HG03521 (cell line): ENCODE results near the gene PRKCQ.
"Not testable (repeated sequence)": the region's sequence is repeated elsewhere in the genome, so short reads cannot be mapped to it uniquely, and the experiment has no call there.

Experiments
- ATAC-seq: cut with Tn5 transposase; IDR thresholded peaks from one replicate; pipeline ENCODE4 v1.9.1; 2021; ENCODE audit warnings: mild to moderate bottlenecking, moderate library complexity; ENCODE audit not compliant: unreplicated experiment

The PRKCQ gene

GRCh38 chr10:6597478-6597877 is 17.4 kb upstream of the PRKCQ start:
- no peak for ATAC-seq

GRCh38 chr10:6595499-6595898 is 15.4 kb upstream of the PRKCQ start:
- no peak for ATAC-seq

GRCh38 chr10:6593241-6593671 is 13.2 kb upstream of the PRKCQ start:
- no peak for ATAC-seq

GRCh38 chr10:6592080-6592479 is 12.0 kb upstream of the PRKCQ start:
- no peak for ATAC-seq

- no peak for ATAC-seq
These were observed 11.6 kb upstream of the PRKCQ start for GRCh38 chr10:6591668-6592067.

GRCh38 chr10:6590100-6590499 is 10.0 kb upstream of the PRKCQ start:
- ATAC-seq: no peak

GRCh38 chr10:6589287-6590094 is 9.4 kb upstream of the PRKCQ start:
- no peak for ATAC-seq

- no peak for ATAC-seq
These were observed 8.8 kb upstream of the PRKCQ start for GRCh38 chr10:6588845-6589244.

GRCh38 chr10:6588082-6588481 is 8.0 kb upstream of the PRKCQ start:
- no peak for ATAC-seq

GRCh38 chr10:6586501-6586900 is 6.4 kb upstream of the PRKCQ start:
- ATAC-seq: no peak

- no peak for ATAC-seq
These were observed 3.4 kb upstream of the PRKCQ start for GRCh38 chr10:6583447-6583846.

- not testable (repeated sequence) for ATAC-seq
These were observed 2.8 kb upstream of the PRKCQ start for GRCh38 chr10:6582913-6583312.

- ATAC-seq: no peak
These were observed 2.2 kb upstream of the PRKCQ start for GRCh38 chr10:6582298-6582697.

- no peak for ATAC-seq
These were observed 1.7 kb upstream of the PRKCQ start for GRCh38 chr10:6581778-6582228.

- not testable (repeated sequence) for ATAC-seq
These were observed 1.1 kb upstream of the PRKCQ start for GRCh38 chr10:6581223-6581622.

GRCh38 chr10:6580279-6581029 is 378 bp upstream of the PRKCQ start:
- ATAC-seq: peak; percentile 94

GRCh38 chr10:6579183-6579903 is 733 bp downstream of the PRKCQ start:
- no peak for ATAC-seq

GRCh38 chr10:6578795-6579182 is 1.3 kb downstream of the PRKCQ start:
- no peak for ATAC-seq

- ATAC-seq: no peak
These were observed 1.8 kb downstream of the PRKCQ start for GRCh38 chr10:6578251-6578771.

GRCh38 chr10:6576326-6576725 is 3.8 kb downstream of the PRKCQ start:
- no peak for ATAC-seq

- ATAC-seq: no peak
These were observed 5.4 kb downstream of the PRKCQ start for GRCh38 chr10:6574664-6575176.
